ENCODE measurements around the gene TMEM263.

The TMEM263 gene

GRCh38 chr12:107007411-107007810 lies 51.7 kb downstream of the TMEM263 start:
- Histone ChIP-seq H3K4me3 (no peak overlapping the region), H3K27ac (no peak overlapping the region)
- DNase-seq (ENCODE audit: low spot score), result no peak
- TF ChIP-seq CTCF (IDR thresholded peaks at IDR 0.05), result no peak

GRCh38 chr12:107011519-107011918 lies 55.8 kb downstream of the TMEM263 start:
- Histone ChIP-seq H3K4me3 (no peak overlapping the region), H3K27ac (no peak overlapping the region)
- no peak for DNase-seq (ENCODE audit: low spot score)
- TF ChIP-seq CTCF (IDR thresholded peaks at IDR 0.05), result no peak

- Histone ChIP-seq H3K27ac (no peak overlapping the region), H3K4me3 (no peak overlapping the region)
- DNase-seq (ENCODE audit: low spot score), result no peak
- no peak for TF ChIP-seq CTCF (IDR thresholded peaks at IDR 0.05)
Measured at GRCh38 chr12:107012736-107013425, 57.2 kb downstream of the TMEM263 start.

GRCh38 chr12:107014055-107014454 lies 58.3 kb downstream of the TMEM263 start:
- no peak for DNase-seq (ENCODE audit: low spot score)
- Histone ChIP-seq H3K27ac (no peak overlapping the region), H3K4me3 (no peak overlapping the region)
- no peak for TF ChIP-seq CTCF (IDR thresholded peaks at IDR 0.05)

GRCh38 chr12:107017042-107017441 lies 61.3 kb downstream of the TMEM263 start:
- no peak for DNase-seq (ENCODE audit: low spot score)
- Histone ChIP-seq H3K4me3 (no peak overlapping the region), H3K27ac (no peak overlapping the region)
- TF ChIP-seq CTCF (IDR thresholded peaks at IDR 0.05), result no peak

GRCh38 chr12:107019546-107019945 lies 63.8 kb downstream of the TMEM263 start:
- DNase-seq (ENCODE audit: low spot score), result no peak
- Histone ChIP-seq H3K27ac (no peak overlapping the region), H3K4me3 (no peak overlapping the region)
- no peak for TF ChIP-seq CTCF (IDR thresholded peaks at IDR 0.05)

Measured in coronary artery (tissue), 2 donors.